ENCODE data around the gene P3H2.

- TF ChIP-seq EZH2 (IDR thresholded peaks at IDR 0.05) (no peak), POLR2AphosphoS5 (IDR thresholded peaks at IDR 0.05; ENCODE audit: borderline replicate concordance, low read depth, low read length) (no peak)
Measured at GRCh38 chr3:189954733-189955665, 165.7 kb downstream of the P3H2 start.
